Activated T-cell treated with anti-CD3 and anti-CD28 coated beads, Interleukin-2, amount 50 U/mL, for 72 hours (primary cell): ENCODE measurements around the gene RABL6. TPM values are rescaled to one million over a fixed set of nuclear protein-coding genes. Genes with fewer than 3 reads are reported as not detected.

Source experiments
- ATAC-seq, 2 donors: fragments of 150-1000 bp; cut with Tn5 transposase; replicated peaks in 1 of 2; 2 replicates each; pipeline ENCODE4 v1.10.0; 2021; ENCODE audit warnings: moderate library complexity in 2 of 2, mild to moderate bottlenecking in 1 of 2
- DNase-seq, 2 donors: peaks; one replicate each; pipeline ENCODE4 v3.0.0; 2021 to 2022; ENCODE audit warnings: mixed read lengths in 1 of 2
- H3K27ac Mint-ChIP-seq: one replicate; pipeline ENCODE4 v1.8.0; 2022; ENCODE audit warnings: mild to moderate bottlenecking, moderate library complexity, mixed read lengths
- H3K27me3 Mint-ChIP-seq: one replicate; pipeline ENCODE4 v1.8.0; 2022; ENCODE audit warnings: low read depth, mixed read lengths
- H3K36me3 Mint-ChIP-seq, 2 donors: one replicate each; pipeline ENCODE4 v1.8.0; 2022; ENCODE audit warnings: mixed read lengths in 2 of 2, mild to moderate bottlenecking in 1 of 2; ENCODE audit not compliant: insufficient read depth in 2 of 2
- H3K4me1 Mint-ChIP-seq: one replicate; pipeline ENCODE4 v1.8.0; 2022; ENCODE audit warnings: low read depth, mixed read lengths
- H3K4me3 Mint-ChIP-seq, 2 donors: one replicate each; pipeline ENCODE4 v1.8.0; 2022; ENCODE audit warnings: mild to moderate bottlenecking in 2 of 2, mixed read lengths in 2 of 2, moderate library complexity in 2 of 2
- H3K9me3 Mint-ChIP-seq, 2 donors: one replicate each; pipeline ENCODE4 v1.8.0; 2022; ENCODE audit warnings: mixed read lengths in 2 of 2
- total RNA-seq, 2 donors: library from RNA; stranded (reverse); gene quantifications; one replicate each; pipeline ENCODE4 v1.2.3, GENCODE V29; 2022

RABL6 gene
- total RNA-seq, 2 donors from 2014 or later: 65.7 to 66.8 TPM

DNA sequence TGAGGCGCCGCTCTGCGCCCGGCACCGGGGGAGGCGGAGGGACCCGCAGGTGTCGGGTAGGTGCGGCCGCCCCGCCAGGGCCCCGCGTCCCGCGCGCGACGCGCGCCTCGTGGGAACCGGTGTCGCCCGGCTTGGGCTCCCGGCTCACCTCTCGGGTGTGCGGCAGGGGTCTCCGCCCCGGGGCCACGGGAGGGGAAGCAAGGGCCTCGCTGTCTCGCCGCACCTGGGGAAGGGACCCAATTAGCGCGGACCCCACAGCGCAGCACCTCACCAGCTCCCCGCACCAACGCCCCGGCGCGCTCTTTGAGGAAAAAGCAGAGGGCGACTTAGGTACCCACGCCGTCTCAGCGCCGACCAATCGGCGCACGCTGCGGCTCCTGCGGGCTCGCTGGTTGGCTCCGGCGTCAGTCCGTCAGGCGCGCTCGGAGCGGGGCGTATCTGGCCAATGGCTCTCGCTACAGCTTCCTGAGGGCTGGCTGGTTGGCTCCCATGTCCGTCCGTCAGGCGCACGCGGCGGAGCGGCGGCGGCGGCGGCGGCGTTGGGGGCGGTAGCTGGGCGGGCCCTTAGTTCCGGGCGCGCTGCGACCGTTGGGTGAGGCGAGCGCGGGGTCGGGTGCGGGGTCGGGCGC, 78.3 kb downstream of the RABL6 start, which contains the start of gene TRAF2:
TRAF2 (plus strand) TSS at position 567 of the 629 bp plus-strand sequence. CDS start 12,225 bp downstream, outside the sequence.
- H3K4me1 Mint-ChIP-seq: peaks cover 47% of the 10 kb centered on the region
- ATAC-seq: peak; percentile 87 to 90
- no peaks in the 10 kb centered on the region for H3K9me3 Mint-ChIP-seq
- no peaks in the 10 kb centered on the region for H3K27me3 Mint-ChIP-seq
- H3K4me3 Mint-ChIP-seq: peak within 1 kb of the TSS; percentile 88 to 98
- H3K27ac Mint-ChIP-seq: peak within 1 kb of the TSS; percentile 82
- DNase-seq: peak; percentile 98 to 99
- peaks cover 0 to 8% of the 10 kb centered on the region in 2 donors for H3K36me3 Mint-ChIP-seq

DNA sequence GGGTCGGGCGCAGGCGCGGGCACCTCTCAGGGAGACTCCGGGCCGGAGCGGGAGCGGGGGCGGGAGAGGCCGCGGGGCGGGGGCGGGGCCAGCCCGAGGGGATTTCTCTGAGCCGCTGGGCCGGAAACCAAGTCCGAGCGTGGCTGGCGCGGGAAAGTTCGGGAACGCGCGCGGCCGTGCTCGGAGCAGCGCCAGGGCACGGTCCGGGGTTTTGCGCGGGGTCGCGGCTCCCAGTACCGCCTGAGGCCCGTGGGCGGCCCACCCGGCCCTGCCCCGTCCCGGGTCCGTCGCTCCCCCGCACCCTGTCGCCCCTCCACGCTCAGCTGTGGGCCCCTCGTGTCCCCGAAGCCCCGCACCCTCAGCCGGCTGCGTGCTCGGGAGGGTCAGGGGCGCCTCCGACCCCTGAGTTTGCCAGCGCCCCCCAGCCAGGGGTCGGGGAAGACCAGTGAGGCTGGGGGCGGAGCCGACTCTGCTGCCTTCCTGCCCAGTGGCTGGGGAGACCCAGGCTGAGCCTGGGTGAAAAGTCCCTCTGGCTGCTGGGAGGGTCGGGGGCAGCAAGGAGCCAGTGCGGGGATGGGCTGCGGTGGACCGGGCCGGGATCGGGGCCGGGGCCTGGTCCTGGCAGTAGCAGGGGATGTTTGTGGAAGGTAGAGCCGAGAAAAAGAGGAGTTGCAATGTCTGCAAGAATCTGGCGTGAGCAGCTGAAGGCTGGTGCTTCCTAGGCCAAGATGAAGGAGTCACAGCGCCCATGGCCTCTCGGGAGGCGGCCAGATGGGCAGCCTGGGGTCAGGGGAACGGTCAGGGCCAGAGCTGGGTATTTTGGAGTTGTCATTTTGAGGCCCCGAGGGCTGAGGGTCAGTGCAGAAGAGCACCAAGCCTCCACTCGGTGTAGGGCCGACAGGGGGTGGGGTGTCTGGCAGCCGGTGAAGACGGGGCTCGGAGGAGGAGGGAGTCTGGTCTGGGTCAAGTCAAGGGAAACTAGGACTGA, 79.2 kb downstream of the RABL6 start:
- peak overlapping the region; percentile 82 for H3K27ac Mint-ChIP-seq
- no peaks in the 10 kb centered on the region for H3K9me3 Mint-ChIP-seq
- H3K4me3 Mint-ChIP-seq: peak overlapping the region; percentile 88 to 98
- DNase-seq (peak; percentile 54 to 61), ATAC-seq (no peak)
- no peaks in the 10 kb centered on the region for H3K27me3 Mint-ChIP-seq
- H3K36me3 Mint-ChIP-seq: peaks cover 0 to 8% of the 10 kb centered on the region in 2 donors
- peaks cover 38% of the 10 kb centered on the region for H3K4me1 Mint-ChIP-seq

DNA sequence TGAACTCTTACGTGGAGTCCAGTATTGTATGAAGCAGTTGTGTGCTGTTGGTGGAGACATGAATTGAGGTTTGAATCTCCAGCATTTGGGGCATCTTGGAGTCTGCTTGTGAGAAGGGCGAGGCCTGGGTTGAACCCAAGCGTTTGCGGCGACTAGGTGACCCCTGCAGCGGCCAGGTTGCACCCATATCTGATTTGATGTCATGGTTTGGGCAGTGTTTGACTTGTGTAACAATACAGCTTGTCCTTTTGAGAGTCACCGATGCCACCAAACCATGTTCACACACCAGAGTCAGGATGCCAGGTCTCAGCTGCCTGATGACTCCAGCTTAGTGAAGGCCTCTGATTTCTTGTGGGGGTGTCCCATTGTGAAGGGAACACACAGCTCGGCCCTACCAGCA, 80.7 kb downstream of the RABL6 start:
- H3K27me3 Mint-ChIP-seq: no peaks in the 10 kb centered on the region
- H3K36me3 Mint-ChIP-seq: peaks cover 0 to 8% of the 10 kb centered on the region in 2 donors
- peaks cover 23% of the 10 kb centered on the region for H3K4me1 Mint-ChIP-seq
- ATAC-seq (no peak), DNase-seq (no peak)
- no peaks in the 10 kb centered on the region for H3K9me3 Mint-ChIP-seq
- peak overlapping the region; percentile 15 to 32 for H3K4me3 Mint-ChIP-seq
- H3K27ac Mint-ChIP-seq: no peak overlapping the region

DNA sequence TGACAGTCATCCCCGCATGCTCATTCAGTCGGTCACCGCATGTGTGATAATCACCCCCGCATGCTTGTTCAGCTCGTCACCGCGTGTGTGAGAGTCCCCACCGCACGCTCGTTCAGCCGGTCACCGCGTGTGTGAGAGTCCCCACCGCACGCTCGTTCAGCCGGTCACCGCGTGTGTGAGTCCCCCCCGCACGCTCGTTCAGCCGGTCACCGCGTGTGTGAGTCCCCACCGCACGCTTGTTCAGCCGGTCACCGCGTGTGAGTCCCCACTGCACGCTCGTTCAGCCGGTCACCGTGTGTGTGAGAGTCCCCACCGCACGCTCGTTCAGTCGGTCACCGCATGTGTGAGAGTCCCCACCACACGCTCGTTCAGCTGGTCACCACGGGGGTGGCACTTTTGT, 82.1 kb downstream of the RABL6 start:
- H3K27me3 Mint-ChIP-seq: no peaks in the 10 kb centered on the region
- peak overlapping the region; percentile 42 for H3K27ac Mint-ChIP-seq
- DNase-seq: no peak
- ATAC-seq: no peak
- H3K4me1 Mint-ChIP-seq: peaks cover 22% of the 10 kb centered on the region
- H3K9me3 Mint-ChIP-seq: no peaks in the 10 kb centered on the region
- peaks cover 4 to 16% of the 10 kb centered on the region in 2 donors for H3K36me3 Mint-ChIP-seq
- no peak overlapping the region for H3K4me3 Mint-ChIP-seq

DNA sequence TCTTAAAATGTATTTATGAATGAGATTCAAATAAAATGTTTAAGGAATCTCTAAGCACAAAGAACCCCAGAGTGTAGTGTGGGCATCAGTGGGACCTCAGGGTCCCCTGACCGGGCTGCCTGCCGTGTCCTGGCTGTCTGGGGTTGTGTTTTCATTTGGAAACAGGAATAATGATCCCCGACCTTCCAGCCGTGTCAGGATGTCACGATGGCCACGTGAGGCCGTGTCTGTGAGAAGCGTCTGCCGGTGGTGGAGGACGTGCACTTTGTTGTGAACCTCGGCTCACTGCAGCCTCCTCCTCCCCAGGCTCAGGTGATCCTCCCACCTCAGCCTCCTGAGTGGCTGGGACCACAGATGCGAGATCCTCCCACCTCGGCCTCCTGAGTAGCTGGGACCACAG, 82.9 kb downstream of the RABL6 start:
- no peak for ATAC-seq
- DNase-seq: no peak
- Mint-ChIP-seq H3K4me3 (no peak overlapping the region), H3K36me3 (peaks cover 4 to 16% of the 10 kb centered on the region in 2 donors), H3K27me3 (no peaks in the 10 kb centered on the region), H3K4me1 (peaks cover 17% of the 10 kb centered on the region), H3K27ac (no peak overlapping the region), H3K9me3 (no peaks in the 10 kb centered on the region)

Other genes starting within 250 kb of the RABL6 start
- 1 to 10 TPM in 1 of 2 donors, under 1 TPM in 1; 0.93 to 1.1 TPM for gene EGFL7, start 145.0 kb upstream of the RABL6 start, total RNA-seq
- 10 to 100 TPM; 18.3 to 19.2 TPM for gene AGPAT2, start 120.5 kb upstream of the RABL6 start, total RNA-seq
- under 1 TPM; 0.67 to 0.72 TPM for gene DIPK1B, start 95.4 kb upstream of the RABL6 start, total RNA-seq
- gene LCN10, start 65.0 kb upstream of the RABL6 start, total RNA-seq: under 1 TPM; 0.21 to 0.70 TPM
- gene LCN6, start 59.4 kb upstream of the RABL6 start, total RNA-seq: not detected
- gene LCN8, start 49.7 kb upstream of the RABL6 start, total RNA-seq: not detected
- not detected for gene LCN15, start 43.4 kb upstream of the RABL6 start, total RNA-seq
- 10 to 100 TPM; 18.7 to 20.9 TPM for gene TMEM141, start 16.6 kb upstream of the RABL6 start, total RNA-seq
- under 1 TPM; 0.46 to 0.72 TPM for gene CCDC183, start 11.6 kb upstream of the RABL6 start, total RNA-seq
- gene AJM1, start 34.5 kb downstream of the RABL6 start, total RNA-seq: 1 to 10 TPM; 5.3 to 5.7 TPM
- gene PHPT1, start 41.5 kb downstream of the RABL6 start, total RNA-seq: 100 to 1,000 TPM in 1 of 2 donors, 10 to 100 TPM in 1; 95.7 to 111 TPM
- 10 to 100 TPM; 11.7 to 14.8 TPM for gene MAMDC4, start 44.4 kb downstream of the RABL6 start, total RNA-seq
- gene EDF1, start 58.4 kb downstream of the RABL6 start, total RNA-seq: 100 to 1,000 TPM; 254 to 267 TPM
- 10 to 100 TPM; 53.5 to 73.3 TPM for gene TRAF2, start 78.6 kb downstream of the RABL6 start, total RNA-seq
- 10 to 100 TPM; 67.7 to 74.9 TPM for gene FBXW5, start 136.8 kb downstream of the RABL6 start, total RNA-seq
- 1 to 10 TPM; 2.6 to 3.4 TPM for gene C8G, start 137.3 kb downstream of the RABL6 start, total RNA-seq
- 1 to 10 TPM; 1.0 to 1.4 TPM for gene LCN12, start 144.3 kb downstream of the RABL6 start, total RNA-seq
- not detected for gene PTGDS, start 169.6 kb downstream of the RABL6 start, total RNA-seq
- gene LCNL1, start 175.0 kb downstream of the RABL6 start, total RNA-seq: not detected
- gene PAXX, start 184.5 kb downstream of the RABL6 start, total RNA-seq: 10 to 100 TPM; 51.8 to 56.9 TPM
- gene CLIC3, start 188.6 kb downstream of the RABL6 start, total RNA-seq: under 1 TPM; 0.43 to 0.65 TPM
- gene ABCA2, start 220.3 kb downstream of the RABL6 start, total RNA-seq: 10 to 100 TPM; 23.9 to 27.5 TPM
- gene FUT7, start 224.1 kb downstream of the RABL6 start, total RNA-seq: 1 to 10 TPM; 1.6 to 1.8 TPM
- 10 to 100 TPM; 27.2 to 28.7 TPM for gene NPDC1, start 238.2 kb downstream of the RABL6 start, total RNA-seq
- under 1 TPM; 0.28 to 0.48 TPM for gene ENTPD2, start 246.1 kb downstream of the RABL6 start, total RNA-seq